Gastroesophageal sphincter (tissue), 3 donors: ENCODE results near the gene MCF2L2.

Experiments used
- CTCF ChIP-seq, 4 experiments: fragments of 200-600 bp in 2 of 4; fragments of 450-650 bp in 2 of 4; sonication (generic) in 1 of 4; IDR thresholded peaks; one replicate each; pipeline ENCODE4 v1.5.1; 2017 to 2019; ENCODE audit warnings: antibody characterized with exemption in 4 of 4, mild to moderate bottlenecking in 2 of 4, moderate library complexity in 2 of 4
- EP300 ChIP-seq: sonication (generic); formaldehyde crosslinking; IDR thresholded peaks from one replicate; pipeline ENCODE4 v1.6.1; 2017; ENCODE audit warnings: antibody characterized with exemption, mild to moderate bottlenecking
- POLR2AphosphoS5 ChIP-seq: sonication (generic); formaldehyde crosslinking; IDR thresholded peaks from one replicate; pipeline ENCODE4 v1.6.1; 2017; ENCODE audit warnings: antibody characterized with exemption

- TF ChIP-seq CTCF (IDR thresholded peaks at IDR 0.05) (no peak), EP300 (no peak), POLR2AphosphoS5 (no peak)
Measured at GRCh38 chr3:183350164-183350563, 78.3 kb downstream of the MCF2L2 start.
